B cell (primary cell): Measurements from ENCODE around the gene ANKRD65. TPM values are rescaled to one million over a fixed set of nuclear protein-coding genes. Genes with fewer than 3 reads are reported as not detected.
"Not testable (repeated sequence)": the region's sequence is repeated elsewhere in the genome, so short reads cannot be mapped to it uniquely, and the experiment has no call there.

Source experiments
- ATAC-seq: fragments of 200-7000 bp; cut with Tn5 transposase; one replicate; pipeline ENCODE4 v1.10.0; 2021; ENCODE audit warnings: low read depth, mild to moderate bottlenecking, moderate number of reproducible peaks, moderate library complexity
- CTCF ChIA-PET: fragments of 350-600 bp; sonication (Branson Sonifier 250); formaldehyde crosslinking; loops from one replicate; lab custom pipeline; 2021; ENCODE audit warnings: antibody characterized with exemption, inconsistent platforms; lab: Charles Lee
- POLR2A ChIA-PET: fragments of 350-600 bp; sonication (Branson Sonifier 250); formaldehyde crosslinking; loops from one replicate; lab custom pipeline; 2021; ENCODE audit warnings: antibody characterized with exemption; lab: Charles Lee
- DNase-seq: peaks from one replicate; pipeline ENCODE4 v3.0.0; 2013
- H2AFZ ChIP-seq: 2 replicates; pipeline ENCODE4 v1.6.1; 2012; ENCODE audit warnings: mild to moderate bottlenecking, low read depth, low read length; ENCODE audit not compliant: insufficient read depth, poor library complexity, severe bottlenecking
- H3K27ac ChIP-seq, 2 donors: 1 replicate in 1 of 2; 2 replicates in 1 of 2; pipeline ENCODE4 v1.5.1; 2012 to 2013; ENCODE audit warnings: low read length in 2 of 2, mild to moderate bottlenecking in 2 of 2, moderate library complexity in 1 of 2
- H3K27me3 ChIP-seq, 4 experiments: fragments of 200-600 bp in 1 of 4; sonication (generic) in 1 of 4; replicated peaks in 1 of 4; 1 replicate in 2 of 4; 2 replicates in 2 of 4; pipeline versions ENCODE4 v1.6.1 to v1.7.0; 2013 to 2016; ENCODE audit warnings: low read length in 3 of 4, mild to moderate bottlenecking in 2 of 4, mixed read lengths in 1 of 4, moderate library complexity in 1 of 4; ENCODE audit not compliant: insufficient read depth in 4 of 4, control insufficient read depth in 3 of 4; ENCODE audit errors: control extremely low read depth in 1 of 4
- H3K36me3 ChIP-seq, 2 experiments: replicated peaks in 1 of 2; 1 replicate in 1 of 2; 2 replicates in 1 of 2; pipeline versions ENCODE4 v1.6.1 to v1.7.1; 2013; ENCODE audit warnings: low read length in 1 of 2; ENCODE audit not compliant: insufficient read depth in 2 of 2, control insufficient read depth in 1 of 2; ENCODE audit errors: control extremely low read depth in 1 of 2, extremely low read depth in 1 of 2
- H3K4me1 ChIP-seq, 2 donors: fragments of 200-600 bp in 1 of 2; sonication (generic) in 1 of 2; 1 replicate in 1 of 2; 2 replicates in 1 of 2; pipeline versions ENCODE4 v1.5.1 to v1.6.1; 2013 to 2017; ENCODE audit warnings: low read length in 2 of 2; ENCODE audit not compliant: control insufficient read depth in 2 of 2, insufficient read depth in 2 of 2
- H3K4me2 ChIP-seq: replicated peaks from 2 replicates; pipeline ENCODE3; 2012; ENCODE audit warnings: mild to moderate bottlenecking, low read depth, low read length; ENCODE audit not compliant: poor library complexity, severe bottlenecking
- H3K4me3 ChIP-seq, 5 experiments: fragments of 200-600 bp in 1 of 5; sonication (generic) in 1 of 5; 1 replicate in 3 of 5; 2 replicates in 2 of 5; pipeline versions ENCODE4 v1.5.1 to v1.7.0; 2011 to 2016; ENCODE audit warnings: low read length in 4 of 5, mild to moderate bottlenecking in 4 of 5, low read depth in 2 of 5, control low read depth in 1 of 5, moderate library complexity in 1 of 5; ENCODE audit not compliant: insufficient read depth in 1 of 5; ENCODE audit errors: control extremely low read depth in 1 of 5, extremely low read depth in 1 of 5
- H3K79me2 ChIP-seq: fragments of 200-600 bp; sonication (generic); one replicate; pipeline ENCODE4 v1.6.0; 2016; ENCODE audit warnings: low read length; ENCODE audit not compliant: control insufficient read depth, insufficient read depth
- H3K9ac ChIP-seq: fragments of 200-600 bp; sonication (generic); 2 replicates; pipeline ENCODE4 v1.6.1; 2017; ENCODE audit warnings: mild to moderate bottlenecking, low read length, moderate library complexity
- H3K9me3 ChIP-seq, 3 donors: one replicate each; pipeline versions ENCODE4 v1.6.1 to v1.7.1; 2013; ENCODE audit warnings: low read length in 2 of 3; ENCODE audit not compliant: control insufficient read depth in 2 of 3, insufficient read depth in 1 of 3; ENCODE audit errors: control extremely low read depth in 1 of 3
- H4K20me1 ChIP-seq: 2 replicates; pipeline ENCODE4 v1.6.0; 2012; ENCODE audit warnings: mild to moderate bottlenecking, low read length; ENCODE audit not compliant: insufficient read depth, control insufficient read depth, poor library complexity, severe bottlenecking
- H3K27ac Mint-ChIP-seq: one replicate; pipeline ENCODE4 v1.8.0; 2021; ENCODE audit warnings: mixed read lengths
- H3K27me3 Mint-ChIP-seq: one replicate; pipeline ENCODE4 v1.8.0; 2021; ENCODE audit warnings: mixed read lengths
- H3K4me1 Mint-ChIP-seq: one replicate; pipeline ENCODE4 v1.8.0; 2021; ENCODE audit warnings: mixed read lengths
- H3K4me3 Mint-ChIP-seq: one replicate; pipeline ENCODE4 v1.8.0; 2021; ENCODE audit warnings: mixed read lengths
- H3K9me3 Mint-ChIP-seq: one replicate; pipeline ENCODE4 v1.8.0; 2022; ENCODE audit warnings: mixed read lengths; ENCODE audit not compliant: insufficient read depth
- CTCF ChIP-seq: fragments of 200-600 bp; IDR thresholded peaks from one replicate; pipeline ENCODE4 v1.8.0; 2022; ENCODE audit warnings: antibody characterized with exemption, mild to moderate bottlenecking
- EZH2 ChIP-seq: IDR thresholded peaks from 2 replicates; pipeline ENCODE4 v1.6.1; 2012; ENCODE audit warnings: borderline replicate concordance, low read depth, mild to moderate bottlenecking, moderate library complexity, low read length; ENCODE audit not compliant: insufficient read depth, poor library complexity, severe bottlenecking
- WGBS: methylation state at CpG from one replicate; pipeline ENCODE4 v1.1.5; 2013; ENCODE audit warnings: missing lambda C conversion rate; ENCODE audit not compliant: insufficient coverage; 5-methylcytosine and 5-hydroxymethylcytosine counted together
- intact Hi-C: fragments of 100-400 bp; cut with micrococcal nuclease; formaldehyde crosslinking; loops from one replicate; pipeline ENCODE4 v1.10.0; 2022
- polyA plus RNA-seq: library from polyadenylated mRNA; depleted of rRNA; stranded (reverse); fragments of >200 nt; gene quantifications from 2 replicates; pipeline ENCODE4 v1.2.3, GENCODE V29; 2012
- total RNA-seq, 2 donors: library from RNA; stranded (reverse); fragments of 120-200 nt in 1 of 2; gene quantifications; 1 replicate in 1 of 2; 2 replicates in 1 of 2; pipeline versions ENCODE4 v1.2.3 to v1.2.4, GENCODE V29; 2013 to 2022

The ANKRD65 gene
- total and polyA plus RNA-seq, 2 donors (not counting 1 experiment from before 2014, with no cell fraction given) = 0.12 TPM; not detected in 1

- POLR2A ChIA-PET = no interaction called here
Observed at GRCh38 chr1:1415751-1416150, 5.3 kb downstream of the ANKRD65 start.

GRCh38 chr1:1412311-1412902 is 8.7 kb downstream of the ANKRD65 start:
- H3K9me3 ChIP-seq, H3K36me3 ChIP-seq, POLR2A ChIA-PET, H3K27ac Mint-ChIP-seq, H3K27ac ChIP-seq, DNase-seq, intact Hi-C loops, H3K27me3 Mint-ChIP-seq, H3K4me3 ChIP-seq, H3K27me3 ChIP-seq, H3K4me2 ChIP-seq, H3K9ac ChIP-seq, H3K9me3 Mint-ChIP-seq, CTCF ChIA-PET, H3K4me3 Mint-ChIP-seq, ATAC-seq, H2AFZ ChIP-seq: not testable (repeated sequence)
- WGBS = 69% methylated on average over 3 of the region's 11 CpGs
- peaks cover 17% of the 10 kb centered on the region for H3K4me1 Mint-ChIP-seq
- peaks cover 14% of the 10 kb centered on the region for H4K20me1 ChIP-seq
- peaks cover 33% of the 10 kb centered on the region for H3K79me2 ChIP-seq
- H3K4me1 ChIP-seq = peaks cover 10 to 12% of the 10 kb centered on the region in 2 donors

More at GRCh38 chr1:1415751-1416150, 5.3 kb downstream of the ANKRD65 start:
- H3K4me3 ChIP-seq = no peak overlapping the region
- DNase-seq (no peak), ATAC-seq (no peak)
- Mint-ChIP-seq H3K27me3 (no peaks in the 10 kb centered on the region), H3K4me1 (peaks cover 5% of the 10 kb centered on the region), H3K9me3 (no peaks in the 10 kb centered on the region), H3K27ac (no peak overlapping the region), H3K4me3 (no peak overlapping the region)
- H3K9ac ChIP-seq = no peak overlapping the region
- H3K9me3 ChIP-seq = no peaks in the 10 kb centered on the region
- no peak overlapping the region for H3K27ac ChIP-seq
- intact Hi-C loops = no loop called here
- TF ChIP-seq EZH2 (no peak), CTCF (no peak)
- H3K36me3 ChIP-seq = no peaks in the 10 kb centered on the region
- H3K27me3 ChIP-seq = peaks cover 0 to 7% (median under 1%) of the 10 kb centered on the region in 4 experiments
- 88% methylated on average over 9 of the region's 13 CpGs for WGBS
- no peaks in the 10 kb centered on the region for H4K20me1 ChIP-seq
- H3K79me2 ChIP-seq = peaks cover 11% of the 10 kb centered on the region
- H3K4me1 ChIP-seq = no peaks in the 10 kb centered on the region
- no peak overlapping the region for H2AFZ ChIP-seq
- CTCF ChIA-PET = interaction anchor here (0.6 to 1.3 kb wide), 3 partner anchors 17 to 133 kb away, joined by 3 read pairs; partner anchors contain the start of gene CCNL2
- no peak overlapping the region for H3K4me2 ChIP-seq
